HG02970 (cell line): ENCODE data around the gene TMBIM6.
"Not testable (repeated sequence)": the region's sequence is repeated elsewhere in the genome, so short reads cannot be mapped to it uniquely, and the experiment has no call there.

Experiments
- ATAC-seq: cut with Tn5 transposase; IDR thresholded peaks from one replicate; pipeline ENCODE4 v1.9.1; 2021; ENCODE audit warnings: mild to moderate bottlenecking, moderate library complexity, moderate number of reproducible peaks; ENCODE audit not compliant: unreplicated experiment, low FRiP score

Gene TMBIM6, protein sequence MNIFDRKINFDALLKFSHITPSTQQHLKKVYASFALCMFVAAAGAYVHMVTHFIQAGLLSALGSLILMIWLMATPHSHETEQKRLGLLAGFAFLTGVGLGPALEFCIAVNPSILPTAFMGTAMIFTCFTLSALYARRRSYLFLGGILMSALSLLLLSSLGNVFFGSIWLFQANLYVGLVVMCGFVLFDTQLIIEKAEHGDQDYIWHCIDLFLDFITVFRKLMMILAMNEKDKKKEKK

DNA sequence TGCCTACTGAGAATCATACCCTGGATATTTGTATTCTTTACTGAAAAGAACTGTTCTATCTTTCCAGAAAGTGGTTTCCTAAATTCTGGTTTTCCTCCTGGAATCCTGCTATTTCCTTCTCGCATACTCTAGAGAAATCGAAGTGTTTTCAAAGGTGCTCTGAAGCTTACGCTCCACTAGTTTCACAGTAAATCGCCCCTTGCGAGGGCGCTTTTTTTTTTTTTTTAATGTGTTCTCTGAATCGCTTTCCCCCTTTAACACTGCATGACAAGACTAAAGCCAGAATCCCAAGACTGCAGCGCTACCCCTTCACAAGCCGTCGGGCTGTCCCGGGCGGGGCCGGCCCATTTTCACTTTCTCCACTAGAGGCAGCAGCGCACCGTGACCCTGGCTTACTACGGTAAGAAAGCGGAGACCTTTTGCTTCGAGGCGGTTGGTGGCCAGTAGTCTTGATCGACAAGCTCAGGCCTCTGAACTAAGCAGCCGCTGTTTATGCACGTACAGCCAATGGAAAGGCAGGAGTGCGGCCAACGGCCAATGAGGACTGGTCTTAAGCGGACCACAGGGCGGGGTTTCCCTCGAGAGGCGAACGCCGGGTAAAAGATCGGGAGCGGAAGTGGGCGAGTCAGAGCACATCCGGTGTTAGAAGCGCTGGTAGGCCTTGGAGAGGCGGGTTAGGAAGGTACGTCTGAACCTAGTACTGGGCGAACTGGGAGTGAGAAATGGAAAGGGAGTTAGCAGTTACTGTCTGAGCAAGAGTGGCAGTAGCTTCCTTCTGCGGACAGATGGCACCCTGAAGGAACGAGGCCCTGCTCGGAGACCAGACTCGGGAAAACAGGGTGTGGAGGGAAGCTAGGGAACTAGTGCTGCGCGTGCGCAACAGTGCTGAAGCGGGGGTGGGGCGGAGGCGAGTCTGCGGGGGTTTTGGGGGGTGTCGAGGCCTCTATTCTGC, at the start of gene TMBIM6:
TMBIM6 (plus strand) TSS at position 628 of the 952 bp plus-strand sequence. CDS start 10,937 bp downstream, outside the sequence.
- ATAC-seq, result peak; percentile 95

DNA sequence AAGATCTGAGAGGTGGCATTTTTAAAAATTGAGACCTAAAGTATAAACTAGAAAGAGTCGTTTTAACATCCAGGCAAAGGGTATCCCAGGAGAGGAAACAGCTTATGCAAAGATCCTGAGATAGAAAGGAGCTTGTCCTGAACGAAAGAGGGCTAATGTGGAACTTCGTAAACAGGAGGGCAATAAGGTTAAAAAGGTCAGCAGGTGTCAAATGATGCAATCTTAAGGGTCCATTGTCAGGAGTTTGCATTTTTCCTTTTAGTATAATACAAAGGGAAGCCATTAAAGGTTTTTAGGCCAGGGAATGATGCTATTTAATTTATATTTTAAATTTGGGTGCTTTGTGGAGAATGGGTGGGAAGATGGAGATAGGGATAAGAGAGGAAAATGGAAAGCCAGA, 48.5 kb upstream of the TMBIM6 start:
- ATAC-seq, result no peak

DNA sequence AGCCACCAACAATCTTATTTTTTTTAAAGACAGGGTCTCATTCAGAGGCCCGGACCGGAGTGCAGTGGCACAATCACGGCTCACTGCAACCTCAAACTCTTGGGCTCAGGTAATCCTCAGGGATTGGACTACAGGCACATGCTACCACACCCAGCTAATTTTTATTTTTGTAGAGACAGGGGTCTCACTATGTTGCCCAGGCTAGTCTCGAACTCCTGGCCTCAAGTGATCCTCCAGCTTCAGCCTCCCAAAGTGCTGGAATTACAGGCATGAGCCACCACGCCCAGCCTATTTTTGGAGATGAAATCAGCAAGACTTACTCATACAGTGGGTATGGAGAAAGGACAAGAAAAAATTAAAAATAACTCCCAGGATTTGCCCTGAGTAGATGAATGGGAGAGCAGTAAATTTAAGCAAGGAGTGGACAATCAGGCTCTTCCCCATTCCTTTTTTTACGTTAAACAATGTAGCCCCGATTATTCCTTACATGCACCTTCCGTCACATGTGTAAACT, 47.4 kb upstream of the TMBIM6 start:
- no peak for ATAC-seq

DNA sequence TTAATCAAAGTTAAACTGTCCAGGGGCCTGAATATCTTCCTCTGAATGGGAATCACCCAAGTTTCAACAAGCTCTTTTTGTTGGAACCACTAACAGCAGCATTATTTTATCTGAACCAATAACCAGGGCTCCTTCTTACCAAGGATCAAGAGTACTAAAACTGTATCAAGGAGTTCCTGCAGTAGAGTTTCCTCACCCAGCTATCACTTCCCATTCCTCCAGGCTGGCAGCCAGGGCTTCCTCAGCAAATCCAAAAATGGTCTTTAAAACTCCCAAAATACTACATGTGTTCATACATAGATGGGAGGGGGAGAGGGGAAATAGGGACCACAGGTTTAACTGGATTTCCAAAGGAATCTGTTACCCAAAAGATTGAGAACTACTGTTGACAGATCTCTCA, 44.6 kb upstream of the TMBIM6 start:
- no peak for ATAC-seq

DNA sequence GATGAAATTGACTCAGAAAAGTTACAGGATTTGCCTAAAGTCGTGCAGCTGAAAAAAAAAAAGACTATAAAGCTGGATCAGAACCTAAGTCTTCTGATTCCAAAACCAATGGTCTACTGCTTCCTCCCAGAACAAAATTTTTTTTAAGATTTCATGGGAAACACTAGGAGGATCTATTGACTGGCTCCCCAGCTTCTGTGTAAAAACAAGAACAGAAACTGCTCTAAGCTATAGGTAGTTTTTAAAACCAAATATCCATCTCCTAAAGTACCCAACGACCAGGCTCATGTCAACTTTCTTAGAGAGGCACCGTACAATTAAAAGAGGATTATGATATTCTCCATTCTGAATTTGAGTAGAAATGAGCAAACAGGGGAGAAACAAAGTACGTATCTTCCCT, 43.5 kb upstream of the TMBIM6 start:
- ATAC-seq, result no peak

DNA sequence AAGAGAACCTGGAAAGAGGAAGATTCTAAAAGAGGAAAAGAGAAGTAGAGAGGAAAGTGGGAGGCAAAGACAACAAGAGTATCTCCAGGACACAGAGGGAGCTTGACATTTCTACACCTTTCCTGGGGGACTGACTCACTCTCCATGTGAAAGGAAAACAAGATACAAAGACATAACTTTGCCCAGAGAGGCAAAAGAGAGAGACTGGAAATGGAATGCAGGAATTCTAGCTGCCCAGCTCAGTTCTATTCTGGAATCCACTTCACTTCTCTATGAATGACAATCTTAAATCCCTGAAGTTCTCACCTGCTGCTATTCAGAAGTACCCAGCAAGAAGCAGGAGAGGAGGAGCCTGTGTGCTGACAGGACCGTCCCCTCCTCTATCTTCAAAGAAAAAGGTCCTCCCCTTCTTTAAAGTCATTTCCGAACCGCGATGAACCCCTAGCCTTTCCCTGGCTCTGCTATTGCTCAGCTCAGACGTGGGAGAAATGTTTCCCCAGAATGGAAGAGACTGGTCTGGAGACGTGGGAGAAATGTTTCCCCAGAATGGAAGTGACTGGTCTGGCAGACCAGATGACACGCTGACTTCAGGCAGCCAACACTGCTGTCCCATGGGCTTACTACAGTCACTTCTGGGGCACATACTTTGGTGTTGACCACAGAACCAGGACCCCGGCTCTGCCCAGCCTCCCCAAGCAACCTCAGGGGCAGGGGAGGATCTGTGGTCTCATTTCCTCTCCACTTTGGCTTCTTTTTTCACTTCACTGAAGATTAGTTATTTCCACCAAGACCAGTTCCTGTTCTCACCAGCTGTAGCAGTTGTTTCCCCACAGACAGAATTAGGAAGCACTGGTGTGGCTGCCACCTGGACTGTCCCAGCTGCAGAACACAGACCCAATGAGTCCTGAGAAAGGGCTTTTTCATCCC, 42.5 kb upstream of the TMBIM6 start:
- peak; percentile 71 for ATAC-seq

DNA sequence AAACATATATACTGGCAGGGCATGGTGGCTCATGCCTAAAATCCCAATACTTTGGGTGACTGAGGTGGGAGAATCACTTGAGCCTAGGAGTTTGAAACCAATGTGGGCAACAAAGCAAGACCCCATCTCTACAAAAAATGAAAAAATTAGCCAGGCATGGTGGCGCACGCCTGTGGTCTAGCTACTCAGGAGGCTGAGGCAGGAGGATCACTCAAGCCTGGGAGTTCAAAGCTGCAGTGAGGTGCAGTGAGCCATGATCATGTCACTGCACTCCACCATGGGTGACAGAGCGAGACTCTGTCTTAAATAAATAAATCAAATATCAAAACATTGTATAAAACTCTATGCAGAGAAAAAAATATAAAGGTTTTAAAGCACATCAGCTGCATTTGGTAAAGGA, 39.3 kb upstream of the TMBIM6 start:
- ATAC-seq, result no peak

DNA sequence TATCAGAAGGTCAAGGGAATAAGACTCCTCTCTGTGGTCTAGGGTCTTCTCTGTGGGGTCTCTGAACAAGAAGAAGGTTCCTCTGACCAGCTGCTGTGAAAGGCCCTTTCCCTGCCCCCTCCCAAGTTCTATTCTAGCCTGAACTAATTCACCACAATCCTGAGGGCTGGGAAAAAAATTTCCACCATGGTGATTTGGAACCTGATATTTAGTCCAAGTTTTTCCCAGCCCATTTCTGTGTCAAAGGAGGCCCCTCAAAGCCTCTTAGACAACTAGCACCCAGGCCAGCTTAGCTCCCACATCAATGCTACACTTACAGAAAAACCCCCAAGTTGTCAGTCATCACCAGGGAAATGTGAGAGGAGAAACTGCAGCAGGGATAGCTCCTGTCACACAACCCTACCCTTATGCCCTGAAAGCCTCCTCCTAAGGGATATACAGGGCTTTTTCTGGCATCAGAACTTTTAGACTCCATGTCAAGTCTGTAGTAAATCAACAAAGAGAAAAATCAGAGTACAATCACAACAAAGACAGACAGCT, 38.6 kb upstream of the TMBIM6 start:
- no peak for ATAC-seq

DNA sequence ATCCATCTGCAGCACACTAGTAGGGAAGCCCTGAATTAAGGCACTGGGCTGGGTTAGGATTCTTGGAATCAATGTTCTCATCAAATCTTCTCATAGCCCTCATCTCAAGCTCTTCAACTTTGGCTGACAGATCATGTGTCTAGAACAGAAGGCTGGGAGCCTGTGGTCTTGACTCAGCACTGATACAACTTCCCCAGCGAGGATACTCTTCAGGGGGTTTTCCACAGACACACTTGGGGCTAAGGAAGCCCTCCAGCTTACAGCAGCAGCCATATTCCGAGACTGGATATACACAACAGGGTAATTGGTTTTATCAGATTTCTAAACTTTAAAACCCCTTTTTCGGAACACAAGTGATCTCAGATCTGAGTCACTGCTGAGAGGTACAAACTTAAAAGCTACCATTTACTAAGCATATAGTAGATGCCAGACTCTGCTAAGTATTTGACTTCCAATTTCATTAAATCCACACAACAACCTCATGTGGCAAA, 37.7 kb upstream of the TMBIM6 start:
- ATAC-seq, result no peak

DNA sequence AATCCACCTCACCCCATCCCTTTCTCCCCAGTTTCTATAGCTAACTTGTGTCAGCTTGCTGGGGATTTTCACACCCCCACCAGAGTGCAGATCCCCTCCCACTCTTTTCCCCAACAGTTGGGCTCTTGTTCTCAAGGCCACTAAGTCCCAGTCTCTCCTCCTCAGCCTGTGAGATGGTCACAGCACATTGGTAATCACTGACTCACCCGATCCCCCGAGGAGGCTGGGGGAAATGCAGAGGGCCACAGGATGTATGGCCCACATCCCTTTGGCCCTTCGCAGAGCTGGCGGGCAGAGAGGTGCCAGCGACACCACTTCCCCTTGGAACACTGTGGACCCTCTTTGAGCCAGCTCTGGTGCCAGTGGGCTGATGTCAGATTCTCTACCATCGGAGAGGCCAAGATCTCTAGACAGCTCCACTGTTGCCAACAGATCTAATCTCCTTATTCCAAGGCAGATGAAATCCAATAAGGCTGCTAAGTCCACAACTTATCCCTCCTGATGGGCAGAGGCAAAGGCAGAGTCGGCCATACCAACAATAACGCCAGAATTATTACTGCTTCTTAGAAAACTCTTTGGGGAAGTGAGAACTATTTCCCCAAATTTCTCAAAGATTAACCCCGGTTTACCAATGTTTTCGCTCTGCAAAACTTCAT, 35.8 kb upstream of the TMBIM6 start:
- no peak for ATAC-seq

DNA sequence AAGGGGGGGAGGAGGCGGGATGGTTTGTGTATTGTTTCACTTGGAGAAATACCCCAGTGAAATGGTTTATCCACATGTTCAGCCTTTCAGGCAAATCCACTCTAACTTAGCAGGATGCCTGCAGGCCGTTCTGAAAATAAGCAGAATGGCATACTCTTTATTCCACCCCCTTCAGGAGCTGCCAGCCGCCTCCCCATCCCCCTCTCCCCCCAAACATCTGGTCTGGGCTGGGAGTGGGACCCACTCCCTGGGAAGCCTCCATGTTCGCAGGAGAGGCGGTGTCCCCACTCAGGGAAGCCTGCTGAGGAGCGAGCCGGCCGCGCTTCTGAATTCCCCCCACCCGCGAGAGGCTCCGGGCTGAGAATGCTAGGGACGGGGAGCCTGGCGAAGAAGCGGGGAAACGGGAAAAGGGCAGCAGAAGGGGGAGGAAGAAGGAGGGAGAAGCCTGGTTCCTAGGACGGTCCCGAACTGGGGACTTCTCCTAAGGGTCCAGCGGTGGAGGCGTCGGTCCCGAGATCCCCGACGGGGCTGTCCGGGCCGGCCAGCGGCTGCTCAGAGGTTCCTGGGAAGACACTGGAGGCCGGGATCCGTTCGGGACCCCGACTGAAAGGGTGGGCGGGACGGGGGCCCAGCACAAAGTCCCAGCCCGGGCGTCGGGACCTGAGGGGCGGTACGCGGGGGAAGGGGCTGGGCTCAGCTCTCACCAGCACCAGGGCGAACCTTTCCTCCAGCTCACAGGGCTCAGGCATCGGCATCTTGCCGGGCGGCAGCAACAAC, 34.8 kb upstream of the TMBIM6 start:
- peak; percentile 5 for ATAC-seq

DNA sequence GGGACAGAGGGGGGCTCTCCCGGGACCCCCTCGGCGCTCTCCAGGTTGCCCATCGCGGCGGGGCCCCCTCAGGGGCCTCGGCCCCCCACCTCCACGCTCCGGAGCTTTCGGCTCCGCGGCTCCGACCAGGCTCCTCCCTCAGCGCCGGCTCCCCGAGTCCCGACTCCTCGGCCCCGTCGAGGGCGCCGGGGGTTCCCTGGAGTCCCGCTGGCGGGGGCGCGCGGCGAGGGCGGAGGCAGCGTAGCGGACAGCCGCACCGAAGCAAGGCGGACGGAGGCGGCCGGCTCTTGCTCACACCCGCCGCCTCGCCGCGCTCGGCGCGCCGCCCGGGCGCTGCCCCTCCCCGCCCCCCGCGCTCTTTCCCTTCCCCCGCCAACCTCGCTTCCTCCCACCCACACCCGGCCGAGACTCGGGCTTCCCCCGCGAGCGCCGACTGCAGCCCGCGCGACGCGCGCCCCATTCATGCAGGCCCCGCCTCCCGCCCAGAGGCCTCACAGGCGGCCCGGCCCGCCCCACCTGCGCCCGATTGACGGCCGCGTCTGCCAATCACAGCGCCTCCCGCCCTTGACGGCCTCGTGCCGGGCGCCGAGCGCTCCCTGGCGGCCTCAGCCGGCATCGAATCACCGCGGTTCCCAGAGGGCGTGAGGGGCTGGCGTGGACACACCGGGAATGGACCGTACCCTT, 34.1 kb upstream of the TMBIM6 start, which contains the start of gene FMNL3:
FMNL3 (minus strand) TSS at position 278 of the 684 bp plus-strand sequence; CDS start at position 53, 225 bp downstream.
- ATAC-seq, result peak; percentile 79

DNA sequence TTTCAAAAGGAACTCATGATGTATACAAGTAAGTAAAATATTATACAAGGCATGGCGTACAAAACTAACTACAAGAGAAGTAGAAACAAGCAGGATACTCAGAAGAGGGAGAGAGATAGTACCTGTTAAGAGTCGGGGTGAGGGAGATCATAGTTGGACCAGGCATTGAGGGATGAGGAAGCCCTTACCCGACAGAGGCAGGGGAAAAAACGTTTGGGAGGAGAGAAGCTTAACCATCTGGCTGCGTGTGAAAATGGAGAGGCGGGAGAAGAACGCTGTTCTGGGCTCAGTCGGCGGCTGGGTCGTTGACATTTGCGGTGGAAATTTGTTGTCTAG, 33.6 kb upstream of the TMBIM6 start:
- ATAC-seq, result no peak

DNA sequence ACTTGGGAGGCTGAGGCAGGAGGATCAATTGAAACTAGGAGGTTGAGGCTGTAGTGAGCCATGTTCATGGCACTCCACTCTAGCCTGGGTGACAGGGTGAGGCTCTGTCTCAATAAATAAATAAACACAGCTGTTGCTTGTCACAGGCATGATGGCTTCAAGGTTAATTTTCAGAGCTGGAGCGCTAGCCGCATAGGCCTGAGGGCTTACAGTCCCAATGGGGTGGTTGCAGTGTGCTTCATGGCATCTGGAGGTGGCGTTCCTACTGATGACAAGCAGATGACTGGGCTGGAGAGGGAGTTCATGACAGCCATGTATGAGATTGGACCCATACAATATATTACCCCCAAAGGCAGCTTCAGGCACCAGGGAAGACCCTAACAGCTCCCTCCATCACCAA, 32.5 kb upstream of the TMBIM6 start:
- no peak for ATAC-seq

DNA sequence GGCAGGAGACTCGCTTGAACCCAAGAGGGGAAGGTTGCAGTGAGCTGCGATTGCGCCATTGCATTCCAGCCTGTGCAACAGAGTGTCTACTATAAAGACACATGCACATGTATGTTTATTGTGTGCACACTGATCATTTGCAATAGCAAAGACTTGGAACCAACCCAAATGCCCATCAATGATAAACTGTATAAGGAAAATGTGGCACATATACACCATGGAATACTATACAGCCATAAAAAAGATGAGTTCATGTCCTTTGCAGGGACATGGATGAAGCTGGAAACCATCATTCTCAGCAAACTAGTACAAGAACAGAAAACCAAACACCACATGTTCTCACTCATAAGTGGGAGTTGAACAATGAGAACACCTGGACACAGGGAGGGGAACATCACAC, 27.4 kb upstream of the TMBIM6 start:
- ATAC-seq, result not testable (repeated sequence)

DNA sequence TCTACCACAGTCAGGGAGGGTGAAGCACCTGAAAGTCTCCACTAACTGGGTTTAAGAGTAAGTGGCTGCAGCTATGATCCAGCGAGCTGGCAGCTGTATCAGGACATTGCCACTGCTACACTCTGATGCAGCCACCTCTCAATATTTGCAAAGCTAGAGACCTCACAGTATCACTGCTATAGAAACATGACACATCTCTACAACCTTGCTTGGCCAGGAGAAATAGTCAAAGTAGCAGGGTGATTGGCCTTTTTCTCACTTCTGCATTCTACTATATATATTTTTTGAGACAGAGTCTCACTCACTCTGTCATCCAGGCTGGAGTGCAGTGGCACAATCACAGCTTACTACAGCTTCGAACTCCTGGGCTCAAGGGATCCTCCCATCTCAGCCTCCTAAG, 24.8 kb upstream of the TMBIM6 start:
- ATAC-seq, result no peak

DNA sequence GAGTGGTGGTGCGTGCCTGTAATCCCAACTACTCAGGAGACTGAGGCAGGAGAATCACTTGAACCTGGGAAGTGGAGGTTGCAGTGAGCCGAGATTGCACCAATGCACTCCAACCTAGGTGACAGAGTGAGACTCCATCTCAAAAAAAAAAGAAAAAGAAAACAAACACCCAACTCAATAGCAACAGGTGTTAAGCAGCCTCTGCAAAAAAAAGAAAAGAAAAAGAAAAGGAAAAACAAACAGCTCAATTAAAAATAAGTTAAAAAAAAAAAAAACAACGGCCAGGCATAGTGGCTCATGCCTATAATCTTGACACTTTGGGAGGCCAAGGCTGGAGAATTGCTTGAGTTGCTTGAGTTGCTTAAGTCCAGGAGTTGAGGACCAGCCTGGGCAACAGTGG, 23.6 kb upstream of the TMBIM6 start:
- not testable (repeated sequence) for ATAC-seq

DNA sequence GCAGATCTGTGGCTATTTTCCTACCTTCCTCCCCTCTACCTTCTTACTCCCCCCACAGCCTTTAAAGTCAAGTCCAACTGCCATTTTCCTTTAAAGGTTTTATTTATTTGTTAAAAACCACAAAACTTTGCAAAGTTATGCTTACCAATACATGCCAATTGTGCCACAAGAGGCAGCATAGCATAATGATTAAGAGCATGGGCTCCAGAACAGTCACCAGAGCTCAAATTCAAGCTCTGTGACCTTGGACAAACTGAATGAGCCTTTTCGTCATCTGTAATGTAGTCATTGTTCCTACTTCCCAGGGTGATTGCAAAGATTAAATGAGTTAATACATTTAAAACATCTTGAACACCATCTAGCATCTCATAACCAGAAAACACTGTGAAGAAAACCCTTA, 21.1 kb upstream of the TMBIM6 start:
- ATAC-seq, result no peak
